DOHH2 (cell line): ENCODE data around the gene RAD51B.
A peak's percentile ranks its signal among the peaks of the same experiment; 100 is the strongest.

ENCODE experiments used
- H3F3A ChIP-seq: fragments of 200-600 bp; sonication (generic), shearing (Covaris generic); 2 replicates; pipeline ENCODE4 v1.6.0; 2016; ENCODE audit warnings: antibody characterized with exemption, mild to moderate bottlenecking; ENCODE audit not compliant: control insufficient read depth, insufficient read depth
- H3K27ac ChIP-seq: fragments of 200-600 bp; sonication (generic); 2 replicates; pipeline ENCODE4 v1.5.1; 2014; ENCODE audit warnings: low read depth, mild to moderate bottlenecking, low read length, moderate library complexity
- H3K27me3 ChIP-seq: fragments of 200-600 bp; sonication (generic); 2 replicates; pipeline ENCODE4 v1.6.1; 2014; ENCODE audit warnings: mild to moderate bottlenecking, low read length, mixed read lengths; ENCODE audit not compliant: control insufficient read depth
- H3K36me3 ChIP-seq: fragments of 200-600 bp; sonication (generic); 2 replicates; pipeline ENCODE4 v1.6.1; 2014; ENCODE audit warnings: mild to moderate bottlenecking, low read length, moderate library complexity, mixed read lengths; ENCODE audit not compliant: control insufficient read depth
- H3K4me1 ChIP-seq: fragments of 200-600 bp; sonication (generic); 2 replicates; pipeline ENCODE4 v1.6.1; 2014; ENCODE audit warnings: mild to moderate bottlenecking, low read length, mixed read lengths; ENCODE audit not compliant: control insufficient read depth
- H3K4me2 ChIP-seq: fragments of 200-600 bp; sonication (generic); 2 replicates; pipeline ENCODE4 v1.6.0; 2014; ENCODE audit warnings: mild to moderate bottlenecking, low read length, moderate library complexity
- H3K4me3 ChIP-seq: fragments of 200-600 bp; sonication (generic); 2 replicates; pipeline ENCODE4 v1.5.1; 2014; ENCODE audit warnings: mild to moderate bottlenecking, low read length, mixed read lengths
- H3K79me2 ChIP-seq: fragments of 200-600 bp; sonication (generic); 2 replicates; pipeline ENCODE4 v1.6.1; 2014; ENCODE audit warnings: mild to moderate bottlenecking, low read length, mixed read lengths; ENCODE audit not compliant: control insufficient read depth
- H3K9me2 ChIP-seq: fragments of 200-600 bp; sonication (generic); replicated peaks from 2 replicates; pipeline ENCODE4 v1.6.1; 2014; ENCODE audit warnings: mild to moderate bottlenecking, low read length, mixed read lengths; ENCODE audit not compliant: control insufficient read depth
- H3K9me3 ChIP-seq: fragments of 200-600 bp; sonication (generic); 2 replicates; pipeline ENCODE4 v1.6.1; 2014; ENCODE audit warnings: antibody characterized with exemption, low read length, mixed read lengths; ENCODE audit not compliant: control insufficient read depth, insufficient read depth
- H4K20me1 ChIP-seq: fragments of 200-600 bp; sonication (generic); 2 replicates; pipeline ENCODE4 v1.6.0; 2014; ENCODE audit warnings: low read depth, mild to moderate bottlenecking, antibody characterized with exemption, low read length, moderate library complexity; ENCODE audit not compliant: control insufficient read depth, insufficient read depth
- EZH2phosphoT487 ChIP-seq: fragments of 200-600 bp; sonication (generic); IDR thresholded peaks from 2 replicates; pipeline ENCODE4 v1.6.1; 2017; ENCODE audit warnings: borderline replicate concordance, mild to moderate bottlenecking, antibody characterized with exemption, low read length, moderate library complexity, mixed read lengths
- TF ChIP-seq, protein P1 (sequence below): fragments of 200-600 bp; sonication (generic); IDR thresholded peaks from one replicate; pipeline ENCODE4 v1.5.1; 2014; ENCODE audit warnings: antibody characterized with exemption, mild to moderate bottlenecking, low read depth, low read length; ENCODE audit not compliant: poor library complexity, severe bottlenecking

The RAD51B gene

GRCh38 chr14:68281497-68281896 lies 461.9 kb downstream of the RAD51B start:
- Histone ChIP-seq H4K20me1 (no peaks in the 10 kb centered on the region), H3K9me3 (no peaks in the 10 kb centered on the region), H3K4me3 (peak overlapping the region; percentile 21; the same call in 1 of the 2 replicates), H3K27me3 (no peaks in the 10 kb centered on the region), H3F3A (peaks cover 62% of the 10 kb centered on the region), H3K4me2 (peak overlapping the region; percentile 94), H3K27ac (peak overlapping the region; percentile 99), H3K4me1 (peaks cover 99% of the 10 kb centered on the region), H3K9me2 (no peaks in the 10 kb centered on the region), H3K36me3 (peaks cover 30% of the 10 kb centered on the region), H3K79me2 (peaks cover 22% of the 10 kb centered on the region)
- TF ChIP-seq EZH2phosphoT487, result no peak
- TF ChIP-seq, protein P1, sequence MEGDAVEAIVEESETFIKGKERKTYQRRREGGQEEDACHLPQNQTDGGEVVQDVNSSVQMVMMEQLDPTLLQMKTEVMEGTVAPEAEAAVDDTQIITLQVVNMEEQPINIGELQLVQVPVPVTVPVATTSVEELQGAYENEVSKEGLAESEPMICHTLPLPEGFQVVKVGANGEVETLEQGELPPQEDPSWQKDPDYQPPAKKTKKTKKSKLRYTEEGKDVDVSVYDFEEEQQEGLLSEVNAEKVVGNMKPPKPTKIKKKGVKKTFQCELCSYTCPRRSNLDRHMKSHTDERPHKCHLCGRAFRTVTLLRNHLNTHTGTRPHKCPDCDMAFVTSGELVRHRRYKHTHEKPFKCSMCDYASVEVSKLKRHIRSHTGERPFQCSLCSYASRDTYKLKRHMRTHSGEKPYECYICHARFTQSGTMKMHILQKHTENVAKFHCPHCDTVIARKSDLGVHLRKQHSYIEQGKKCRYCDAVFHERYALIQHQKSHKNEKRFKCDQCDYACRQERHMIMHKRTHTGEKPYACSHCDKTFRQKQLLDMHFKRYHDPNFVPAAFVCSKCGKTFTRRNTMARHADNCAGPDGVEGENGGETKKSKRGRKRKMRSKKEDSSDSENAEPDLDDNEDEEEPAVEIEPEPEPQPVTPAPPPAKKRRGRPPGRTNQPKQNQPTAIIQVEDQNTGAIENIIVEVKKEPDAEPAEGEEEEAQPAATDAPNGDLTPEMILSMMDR, result no peak

- Histone ChIP-seq H3K27ac (peak overlapping the region; percentile 99), H4K20me1 (no peaks in the 10 kb centered on the region), H3K36me3 (peaks cover 25% of the 10 kb centered on the region), H3K4me3 (peak overlapping the region; percentile 66), H3K4me2 (peak overlapping the region; percentile 94), H3K79me2 (peaks cover 22% of the 10 kb centered on the region), H3K9me2 (no peaks in the 10 kb centered on the region), H3F3A (peaks cover 60% of the 10 kb centered on the region), H3K27me3 (no peaks in the 10 kb centered on the region), H3K4me1 (peaks cover 99% of the 10 kb centered on the region), H3K9me3 (no peaks in the 10 kb centered on the region)
- TF ChIP-seq, protein P1, result no peak
Observed at GRCh38 chr14:68282479-68283377, 463.1 kb downstream of the RAD51B start.

DNA sequence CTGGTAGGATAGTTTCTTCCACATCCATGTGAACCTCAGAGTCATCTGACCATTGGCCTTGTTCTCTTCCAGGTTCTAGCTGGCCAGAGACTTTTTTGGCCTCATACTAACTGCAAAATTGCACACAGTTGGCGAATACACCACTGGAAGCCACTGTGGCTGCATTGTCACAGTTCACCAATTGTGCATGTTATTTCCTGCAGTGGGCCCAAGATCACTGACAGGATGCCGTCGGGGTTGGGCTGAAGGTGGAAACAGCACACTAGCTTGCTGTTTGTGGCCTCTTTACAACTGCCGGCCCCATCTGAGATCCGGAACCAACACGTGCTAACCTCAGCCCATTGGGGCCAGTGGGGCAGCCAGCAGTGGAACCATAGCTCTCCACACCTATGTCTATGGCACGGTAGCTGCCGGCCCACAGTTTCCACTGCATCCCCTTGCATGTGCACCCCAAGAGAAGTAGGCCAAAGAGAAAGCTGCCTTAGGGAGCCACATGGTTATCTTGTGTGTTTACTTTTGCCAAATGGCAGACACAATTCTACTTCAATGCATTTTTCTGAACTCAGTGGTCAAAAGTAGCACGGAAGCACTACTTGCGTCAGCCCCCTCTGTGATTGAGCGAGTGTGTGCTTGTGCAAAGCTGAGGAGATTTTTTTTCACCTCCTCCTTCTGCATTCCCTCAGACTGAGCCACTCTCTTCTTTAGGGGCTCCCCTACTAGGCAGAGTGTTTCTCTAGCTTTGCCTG lies 464.0 kb downstream of the RAD51B start:
- Histone ChIP-seq H4K20me1 (no peaks in the 10 kb centered on the region), H3K79me2 (peaks cover 14% of the 10 kb centered on the region), H3F3A (peaks cover 63% of the 10 kb centered on the region), H3K36me3 (peaks cover 21% of the 10 kb centered on the region), H3K9me3 (no peaks in the 10 kb centered on the region), H3K27ac (peak overlapping the region; percentile 99), H3K4me1 (peaks cover 99% of the 10 kb centered on the region), H3K4me2 (peak overlapping the region; percentile 94), H3K27me3 (no peaks in the 10 kb centered on the region), H3K4me3 (peak overlapping the region; percentile 66), H3K9me2 (no peaks in the 10 kb centered on the region)
- TF ChIP-seq, protein P1, result no peak
- no peak for TF ChIP-seq EZH2phosphoT487
